Measurements from ENCODE around the gene AHR.

The AHR gene

DNA sequence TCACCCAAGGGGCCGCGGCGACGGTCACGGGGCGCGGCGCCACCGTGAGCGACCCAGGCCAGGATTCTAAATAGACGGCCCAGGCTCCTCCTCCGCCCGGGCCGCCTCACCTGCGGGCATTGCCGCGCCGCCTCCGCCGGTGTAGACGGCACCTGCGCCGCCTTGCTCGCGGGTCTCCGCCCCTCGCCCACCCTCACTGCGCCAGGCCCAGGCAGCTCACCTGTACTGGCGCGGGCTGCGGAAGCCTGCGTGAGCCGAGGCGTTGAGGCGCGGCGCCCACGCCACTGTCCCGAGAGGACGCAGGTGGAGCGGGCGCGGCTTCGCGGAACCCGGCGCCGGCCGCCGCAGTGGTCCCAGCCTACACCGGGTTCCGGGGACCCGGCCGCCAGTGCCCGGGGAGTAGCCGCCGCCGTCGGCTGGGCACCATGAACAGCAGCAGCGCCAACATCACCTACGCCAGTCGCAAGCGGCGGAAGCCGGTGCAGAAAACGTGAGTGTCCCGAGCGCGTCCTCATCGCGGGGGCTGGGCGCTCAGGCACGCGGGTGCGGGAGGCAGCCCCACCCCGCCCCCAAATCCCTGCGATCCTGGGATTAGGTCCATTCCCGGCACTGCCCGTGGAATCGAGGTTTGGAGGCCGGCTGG, 509 bp downstream of the AHR start:
- peak; percentile 60 for ATAC-seq (replicated peaks)
- Mint-ChIP-seq H3K9me3 (peaks cover 7 to 9% of the 10 kb centered on the region in 2 donors), H3K4me3 (peak overlapping the region; percentile 87 to 91), H3K27ac (peak overlapping the region; percentile 42), H3K36me3 (peaks cover 3 to 7% of the 10 kb centered on the region in 2 donors), H3K27me3 (no peaks in the 10 kb centered on the region), H3K4me1 (peaks cover 23 to 24% of the 10 kb centered on the region in 2 donors)
- DNase-seq = peak; percentile 57

DNA sequence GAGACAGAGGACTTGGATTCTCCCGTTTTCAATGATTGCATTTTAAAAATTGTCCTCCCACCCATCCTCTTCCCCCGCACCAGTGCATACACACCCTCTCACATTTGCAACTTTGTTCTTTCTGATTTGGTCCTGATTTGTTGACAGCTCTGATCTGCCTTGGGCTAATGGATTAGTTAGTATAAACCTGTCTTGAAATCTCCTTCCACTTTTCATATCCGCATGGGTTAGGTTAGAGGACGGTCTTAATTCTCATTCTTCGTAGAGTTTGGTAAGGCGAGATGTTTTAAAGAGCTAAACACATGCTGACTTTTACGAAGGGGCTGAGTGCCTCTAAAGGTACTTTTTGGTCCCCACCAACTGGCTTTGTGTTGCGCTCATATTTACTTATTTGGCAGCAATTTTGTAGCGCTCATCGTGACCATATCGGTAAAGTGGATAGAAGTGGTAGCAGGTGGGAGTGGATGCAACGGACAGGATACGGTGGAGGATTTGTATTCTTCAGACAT, 1.1 kb downstream of the AHR start:
- Mint-ChIP-seq H3K4me1 (peaks cover 26 to 29% of the 10 kb centered on the region in 2 donors), H3K27ac (peak overlapping the region; percentile 76), H3K4me3 (peak overlapping the region; percentile 87 to 91), H3K27me3 (no peaks in the 10 kb centered on the region), H3K9me3 (peaks cover 7 to 9% of the 10 kb centered on the region in 2 donors), H3K36me3 (peaks cover 3 to 7% of the 10 kb centered on the region in 2 donors)
- DNase-seq = no peak
- peak; percentile 13 to 15 for ATAC-seq (replicated peaks)

DNA sequence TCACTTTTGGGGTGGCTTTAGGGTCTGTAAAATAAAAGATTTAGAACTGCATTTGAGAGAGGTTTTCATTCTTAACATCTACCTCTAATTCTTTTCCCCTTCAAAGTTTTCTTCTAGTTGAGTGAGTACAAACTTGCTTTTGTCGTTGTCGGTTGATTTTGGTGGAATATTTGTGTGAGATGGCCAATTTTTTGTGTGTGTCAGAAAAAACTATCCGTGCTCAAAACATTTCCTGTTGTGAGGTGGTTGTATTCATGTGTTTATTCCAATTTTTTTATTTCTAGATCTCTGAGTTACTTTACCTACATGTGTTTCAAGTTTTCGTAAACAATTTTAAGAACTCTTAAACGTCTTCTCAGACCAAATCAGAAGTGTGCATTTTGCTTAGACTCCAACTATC, 1.6 kb downstream of the AHR start:
- DNase-seq (no peak), ATAC-seq (replicated peaks) (no peak)
- H3K36me3 Mint-ChIP-seq = peaks cover 3 to 7% of the 10 kb centered on the region in 2 donors

DNA sequence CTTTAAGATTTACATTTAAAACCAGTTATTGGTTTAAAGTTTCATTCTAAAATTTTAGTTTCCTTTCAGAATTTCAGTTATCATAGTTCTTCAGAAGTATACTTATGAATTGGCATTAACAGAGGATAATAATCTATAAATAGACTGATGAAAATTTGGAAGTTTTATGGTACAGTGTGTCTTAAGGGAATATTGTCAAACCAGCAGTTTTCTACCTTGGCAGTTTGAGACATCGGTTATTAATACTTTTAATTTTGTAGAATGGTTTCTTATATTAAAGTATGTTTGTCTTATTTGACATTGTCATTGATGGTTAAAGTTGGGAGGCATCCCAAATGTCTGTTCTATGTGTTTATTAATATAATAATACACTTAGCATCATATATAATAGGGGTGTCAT, 2.0 kb downstream of the AHR start:
- peaks cover 33 to 38% of the 10 kb centered on the region in 2 donors for H3K4me1 Mint-ChIP-seq
- peaks cover 7 to 9% of the 10 kb centered on the region in 2 donors for H3K9me3 Mint-ChIP-seq
- H3K36me3 Mint-ChIP-seq = peaks cover 7 to 10% of the 10 kb centered on the region in 2 donors
- H3K27me3 Mint-ChIP-seq = no peaks in the 10 kb centered on the region
- no peak overlapping the region for H3K27ac Mint-ChIP-seq
- H3K4me3 Mint-ChIP-seq = peak overlapping the region; percentile 87 to 91
- ATAC-seq (replicated peaks) (no peak), DNase-seq (no peak)

More for the DNA sequence above, 1.6 kb downstream of the AHR start:
- no peaks in the 10 kb centered on the region for H3K27me3 Mint-ChIP-seq
- H3K27ac Mint-ChIP-seq = peak overlapping the region; percentile 76
- H3K4me1 Mint-ChIP-seq = peaks cover 30 to 34% of the 10 kb centered on the region in 2 donors
- peak overlapping the region; percentile 87 to 91 for H3K4me3 Mint-ChIP-seq
- H3K9me3 Mint-ChIP-seq = peaks cover 7 to 9% of the 10 kb centered on the region in 2 donors

DNA sequence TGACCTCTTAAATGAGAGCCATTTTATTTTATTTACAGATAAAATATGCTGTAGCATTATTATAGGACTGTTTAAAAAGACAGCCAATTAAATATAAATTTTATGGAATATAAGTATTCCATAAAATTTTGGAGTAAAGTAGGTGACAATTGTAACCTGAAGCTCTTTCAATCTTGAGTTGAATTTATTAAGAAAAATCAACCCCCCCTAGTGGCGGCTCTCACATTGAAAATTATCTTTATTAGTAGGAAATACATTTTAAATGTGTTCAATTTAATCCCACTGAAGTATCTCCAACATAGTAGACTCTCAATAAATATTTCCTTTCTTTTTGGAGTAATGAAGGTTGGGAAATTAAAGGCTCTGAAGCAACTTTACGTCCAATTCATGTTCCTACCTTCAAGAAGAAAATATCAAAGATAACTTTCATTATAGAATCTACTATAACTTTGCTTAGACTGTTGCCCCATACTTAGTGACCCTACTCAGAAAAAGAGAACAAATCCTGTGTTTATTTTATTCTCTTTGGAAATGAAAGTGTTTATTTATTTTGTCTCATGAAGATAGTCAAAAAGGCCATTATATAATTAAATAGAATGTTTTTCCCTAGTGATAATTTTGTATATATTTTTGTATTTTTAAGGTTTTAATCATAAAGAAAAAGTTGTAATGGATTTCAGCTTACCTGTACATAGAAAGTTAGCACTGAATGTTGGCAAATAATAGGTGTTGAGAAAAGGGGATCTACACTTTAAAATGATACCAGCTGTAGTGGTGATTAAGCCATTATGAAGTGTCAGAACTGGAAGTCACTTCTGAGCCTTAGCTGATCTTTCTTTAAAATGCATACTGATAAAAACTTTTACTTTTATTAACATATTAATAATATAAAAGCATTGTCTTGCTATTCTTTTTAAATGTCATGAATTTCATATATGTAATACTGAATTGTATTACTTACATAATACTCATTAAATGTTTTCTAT, 3.3 kb downstream of the AHR start:
- DNase-seq = no peak
- Mint-ChIP-seq H3K4me3 (peak overlapping the region in 1 of 2 donors; percentile 37), H3K4me1 (peaks cover 33 to 39% of the 10 kb centered on the region in 2 donors)

DNA sequence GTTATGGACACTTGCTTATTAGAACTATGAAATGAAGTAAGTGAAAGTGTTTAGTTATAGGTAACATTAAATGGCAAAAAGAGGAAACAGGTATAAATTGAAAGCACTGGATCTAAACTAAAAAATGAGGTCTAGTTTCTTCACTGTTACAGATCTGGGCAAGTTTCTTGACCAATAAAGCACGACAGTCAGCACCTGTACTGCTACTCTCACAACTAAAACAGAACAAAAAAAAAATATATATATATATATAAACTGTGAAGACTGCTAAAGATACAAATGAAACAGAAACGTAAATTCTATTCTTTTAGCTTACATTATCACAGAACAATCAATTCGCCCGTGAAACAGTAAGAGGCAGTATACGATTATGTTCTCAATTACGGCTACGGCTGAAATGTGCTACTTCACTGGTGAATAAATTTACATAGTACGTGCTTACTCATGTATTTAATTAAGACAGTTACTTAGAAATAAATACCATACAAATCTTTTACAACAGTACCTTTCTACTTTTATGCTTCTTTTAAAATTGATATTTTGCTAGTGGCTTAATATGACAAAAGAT, 4.2 kb downstream of the AHR start:
- ATAC-seq (replicated peaks) (no peak), DNase-seq (no peak)
- no peak overlapping the region for H3K27ac Mint-ChIP-seq
- peaks cover 7 to 10% of the 10 kb centered on the region in 2 donors for H3K36me3 Mint-ChIP-seq
- H3K27me3 Mint-ChIP-seq = no peaks in the 10 kb centered on the region
- H3K4me3 Mint-ChIP-seq = peak overlapping the region in 1 of 2 donors; percentile 51
- peaks cover 2 to 6% of the 10 kb centered on the region in 2 donors for H3K9me3 Mint-ChIP-seq
- H3K4me1 Mint-ChIP-seq = peaks cover 26 to 31% of the 10 kb centered on the region in 2 donors

More for the DNA sequence above, 3.3 kb downstream of the AHR start:
- Mint-ChIP-seq H3K36me3 (peaks cover 7 to 10% of the 10 kb centered on the region in 2 donors), H3K27me3 (no peaks in the 10 kb centered on the region), H3K27ac (no peak overlapping the region), H3K9me3 (peaks cover 7 to 9% of the 10 kb centered on the region in 2 donors)
- no peak for ATAC-seq (replicated peaks)

DNA sequence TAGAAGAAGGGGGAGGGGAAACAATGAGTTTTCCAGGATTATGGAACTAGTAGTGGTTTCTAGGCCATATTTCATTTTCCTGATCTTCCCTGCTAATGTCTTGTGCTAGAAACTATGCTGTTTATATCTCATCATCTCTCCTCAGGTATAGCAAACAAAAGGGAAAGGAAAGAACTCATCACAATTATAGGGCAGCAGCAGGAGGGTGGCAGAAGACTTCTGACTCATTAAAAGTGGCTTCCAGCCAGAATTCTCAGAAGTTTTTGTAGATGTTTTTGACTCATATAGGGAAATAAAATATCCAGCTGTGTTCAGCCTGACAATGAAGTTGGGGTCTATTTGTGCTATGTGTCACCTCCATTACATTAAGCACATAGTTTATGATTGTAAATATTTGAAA, 6.5 kb downstream of the AHR start:
- peak; percentile 64 to 82 for ATAC-seq (replicated peaks)

DNA sequence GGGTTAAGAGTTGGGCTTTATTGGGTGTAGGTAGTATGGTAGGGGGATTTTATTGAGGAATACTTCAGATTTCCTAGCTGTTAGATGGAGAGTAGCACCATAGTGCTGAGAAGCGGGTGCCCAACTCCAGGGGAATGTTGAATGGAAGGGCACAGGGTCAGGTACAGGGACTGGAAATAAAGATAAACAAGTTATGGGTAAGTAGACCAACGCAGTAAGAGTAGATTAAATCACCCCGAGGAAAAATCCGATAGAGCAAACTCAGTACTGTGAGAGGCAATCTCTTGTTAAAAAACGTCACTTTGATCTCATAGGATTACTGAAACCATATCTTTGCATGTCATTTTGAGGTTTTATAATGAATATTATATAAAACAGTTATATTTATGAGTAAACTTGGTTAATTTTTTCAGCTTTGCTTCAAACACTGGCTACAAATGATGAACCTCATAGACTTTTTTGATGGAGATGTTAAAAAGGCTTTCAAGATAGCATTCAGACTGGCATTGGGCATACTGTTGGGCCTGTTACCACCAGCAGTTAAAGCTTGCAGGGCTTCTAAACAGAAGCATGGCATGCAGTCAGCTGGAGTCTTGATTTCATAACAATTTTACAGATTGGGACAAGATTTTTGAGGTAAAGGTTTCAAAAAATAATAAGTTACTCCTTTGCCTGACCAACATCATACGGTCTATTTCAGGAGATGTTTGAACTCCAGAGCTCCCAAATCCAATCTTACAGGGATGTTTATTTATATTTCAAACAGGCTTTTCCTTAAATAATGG, 7.1 kb downstream of the AHR start:
- H3K36me3 Mint-ChIP-seq = peaks cover 5 to 7% of the 10 kb centered on the region in 2 donors
- DNase-seq (no peak), ATAC-seq (replicated peaks) (no peak)
- no peak overlapping the region for H3K27ac Mint-ChIP-seq
- no peaks in the 10 kb centered on the region for H3K27me3 Mint-ChIP-seq
- H3K4me1 Mint-ChIP-seq = peaks cover 14 to 15% of the 10 kb centered on the region in 2 donors
- H3K9me3 Mint-ChIP-seq = no peaks in the 10 kb centered on the region
- no peak overlapping the region for H3K4me3 Mint-ChIP-seq

More for the DNA sequence above, 6.5 kb downstream of the AHR start:
- H3K27me3 Mint-ChIP-seq = no peaks in the 10 kb centered on the region
- H3K4me1 Mint-ChIP-seq = peaks cover 14 to 18% of the 10 kb centered on the region in 2 donors
- no peak overlapping the region for H3K27ac Mint-ChIP-seq
- H3K9me3 Mint-ChIP-seq = no peaks in the 10 kb centered on the region
- DNase-seq = no peak
- H3K36me3 Mint-ChIP-seq = peaks cover 5 to 7% of the 10 kb centered on the region in 2 donors
- peak overlapping the region in 1 of 2 donors; percentile 11 for H3K4me3 Mint-ChIP-seq

DNA sequence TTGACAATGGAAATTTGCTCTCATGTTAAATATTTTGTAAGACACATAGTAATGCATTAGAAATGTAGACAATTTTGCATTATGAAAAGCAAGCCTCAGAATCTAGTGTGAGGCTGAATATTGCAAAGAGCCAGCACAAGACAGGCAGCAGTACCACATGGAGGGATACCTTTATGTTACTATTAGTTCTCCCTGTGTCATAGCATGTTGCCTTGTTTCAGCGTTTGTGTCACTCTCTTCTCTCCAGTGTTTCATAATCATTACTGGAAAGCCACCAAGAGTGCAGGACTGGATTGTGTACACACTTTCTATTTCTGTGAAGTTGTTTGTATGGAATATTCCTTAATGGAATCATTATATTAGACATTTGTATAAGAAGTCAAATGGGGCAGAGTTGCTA, 8.5 kb downstream of the AHR start:
- no peak for ATAC-seq (replicated peaks)
- H3K36me3 Mint-ChIP-seq = peaks cover 8 to 10% of the 10 kb centered on the region in 2 donors
- no peak for DNase-seq
- no peak overlapping the region for H3K27ac Mint-ChIP-seq
- no peaks in the 10 kb centered on the region for H3K9me3 Mint-ChIP-seq
- no peaks in the 10 kb centered on the region for H3K27me3 Mint-ChIP-seq
- peaks cover 14 to 15% of the 10 kb centered on the region in 2 donors for H3K4me1 Mint-ChIP-seq
- H3K4me3 Mint-ChIP-seq = no peak overlapping the region

DNA sequence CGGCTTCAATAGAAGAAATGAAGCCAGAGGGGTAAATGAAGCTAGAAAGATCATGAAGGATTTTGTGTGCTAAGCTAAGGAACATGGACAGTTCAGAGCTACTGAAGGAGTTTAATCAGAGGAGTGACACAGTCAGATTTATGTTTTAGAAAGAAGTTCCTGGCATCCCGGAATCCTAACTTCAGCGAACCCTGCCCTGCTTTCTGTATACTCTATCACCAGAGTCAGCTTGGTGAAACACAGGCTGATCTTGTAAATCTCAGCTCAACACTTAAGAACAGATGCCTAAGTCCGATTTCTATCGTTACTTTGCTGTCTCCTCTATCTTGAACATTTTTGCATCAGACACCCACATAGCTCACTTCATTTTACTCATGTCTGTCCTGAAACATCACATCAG, 9.1 kb downstream of the AHR start:
- Mint-ChIP-seq H3K4me3 (no peak overlapping the region), H3K9me3 (no peaks in the 10 kb centered on the region), H3K36me3 (peaks cover 8 to 12% of the 10 kb centered on the region in 2 donors), H3K4me1 (peaks cover 12 to 15% of the 10 kb centered on the region in 2 donors), H3K27ac (no peak overlapping the region), H3K27me3 (no peaks in the 10 kb centered on the region)
- ATAC-seq (replicated peaks) (no peak), DNase-seq (no peak)

DNA sequence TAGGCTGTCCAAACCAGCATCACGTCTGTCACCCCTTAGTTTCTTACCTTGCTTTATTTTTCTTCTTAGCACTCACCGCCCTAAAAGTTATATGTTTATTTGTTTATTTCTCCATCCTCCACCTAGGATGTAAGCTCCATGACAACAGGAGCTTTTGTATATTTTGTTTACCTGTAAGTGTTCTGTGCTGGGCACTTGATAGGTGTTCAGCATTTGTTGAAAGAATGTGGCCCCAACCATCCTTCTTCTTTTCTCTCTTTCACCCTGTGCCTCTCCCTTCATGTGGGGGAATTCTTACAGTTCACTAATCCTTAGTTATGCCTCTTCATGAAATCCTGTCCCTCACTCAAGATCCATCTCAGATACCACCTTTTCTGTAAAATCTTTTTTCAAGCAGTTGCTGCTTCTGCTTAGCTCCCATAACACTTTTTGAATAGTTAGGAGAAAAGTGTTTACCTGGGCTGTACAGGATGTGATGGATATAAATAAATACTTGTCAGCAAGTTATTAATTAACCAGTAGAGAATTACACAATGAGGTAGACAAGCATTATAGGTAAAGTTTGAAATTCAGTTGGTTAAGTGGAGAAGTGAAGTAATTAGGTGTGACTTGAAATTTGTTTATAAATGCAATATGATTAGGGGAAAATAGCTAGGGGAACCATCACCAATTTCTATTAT, 9.7 kb downstream of the AHR start:
- Mint-ChIP-seq H3K27ac (no peak overlapping the region), H3K36me3 (peaks cover 8 to 16% of the 10 kb centered on the region in 2 donors), H3K4me3 (no peak overlapping the region), H3K27me3 (no peaks in the 10 kb centered on the region), H3K4me1 (peaks cover 12 to 15% of the 10 kb centered on the region in 2 donors), H3K9me3 (no peaks in the 10 kb centered on the region)
- DNase-seq (no peak), ATAC-seq (replicated peaks) (no peak)

DNA sequence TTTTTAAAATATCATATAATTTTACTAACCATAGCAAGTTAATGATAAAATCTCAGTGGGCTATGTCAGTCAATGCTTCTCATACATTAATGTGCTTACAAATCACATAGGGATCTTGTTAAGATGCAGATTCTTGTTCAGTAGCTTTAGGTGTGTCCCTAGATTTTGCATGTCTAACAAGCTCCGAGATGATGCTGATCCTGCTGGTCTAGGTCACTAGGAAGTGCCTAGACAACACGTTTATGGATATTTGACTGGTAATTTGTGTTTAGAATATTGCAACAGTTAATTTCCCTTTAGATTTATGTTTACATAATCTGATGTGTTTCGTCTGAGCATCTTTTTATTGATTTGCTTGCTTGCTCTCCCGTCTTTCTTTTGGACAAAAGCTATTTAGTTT, 12.7 kb downstream of the AHR start:
- Mint-ChIP-seq H3K27me3 (no peaks in the 10 kb centered on the region), H3K4me3 (no peak overlapping the region), H3K27ac (no peak overlapping the region), H3K4me1 (peaks cover 4 to 5% of the 10 kb centered on the region in 2 donors), H3K36me3 (peaks cover 8 to 20% of the 10 kb centered on the region in 2 donors), H3K9me3 (no peaks in the 10 kb centered on the region)
- DNase-seq (no peak), ATAC-seq (replicated peaks) (no peak)

DNA sequence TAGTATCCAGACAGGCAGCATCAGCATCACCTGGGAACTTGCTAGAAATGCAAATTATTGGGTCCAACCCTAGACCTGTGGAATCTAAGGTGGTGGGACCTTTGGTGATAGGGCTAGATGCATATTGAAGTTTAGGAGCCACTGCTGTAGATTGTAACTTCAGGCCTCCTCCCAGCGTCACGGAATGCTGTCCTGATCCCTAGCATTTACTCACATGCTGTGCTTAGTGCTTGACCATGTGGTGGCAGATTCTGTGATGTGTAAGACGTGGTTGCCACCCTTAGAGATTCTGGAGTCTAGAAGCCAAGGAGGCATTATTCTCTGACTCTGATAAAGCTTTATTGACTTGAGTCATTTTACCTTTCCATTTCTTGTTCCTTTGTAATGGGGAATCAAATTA, 13.5 kb downstream of the AHR start:
- no peak overlapping the region for H3K27ac Mint-ChIP-seq
- no peak for DNase-seq
- H3K27me3 Mint-ChIP-seq = no peaks in the 10 kb centered on the region
- peaks cover 8 to 26% of the 10 kb centered on the region in 2 donors for H3K36me3 Mint-ChIP-seq
- no peak for ATAC-seq (replicated peaks)
- H3K9me3 Mint-ChIP-seq = no peaks in the 10 kb centered on the region
- H3K4me1 Mint-ChIP-seq = peaks cover 4 to 5% of the 10 kb centered on the region in 2 donors
- no peak overlapping the region for H3K4me3 Mint-ChIP-seq
